Measurements from ENCODE around the gene MGME1.
"Not testable (repeated sequence)": the region's sequence is repeated elsewhere in the genome, so short reads cannot be mapped to it uniquely, and the experiment has no call there.

DNA sequence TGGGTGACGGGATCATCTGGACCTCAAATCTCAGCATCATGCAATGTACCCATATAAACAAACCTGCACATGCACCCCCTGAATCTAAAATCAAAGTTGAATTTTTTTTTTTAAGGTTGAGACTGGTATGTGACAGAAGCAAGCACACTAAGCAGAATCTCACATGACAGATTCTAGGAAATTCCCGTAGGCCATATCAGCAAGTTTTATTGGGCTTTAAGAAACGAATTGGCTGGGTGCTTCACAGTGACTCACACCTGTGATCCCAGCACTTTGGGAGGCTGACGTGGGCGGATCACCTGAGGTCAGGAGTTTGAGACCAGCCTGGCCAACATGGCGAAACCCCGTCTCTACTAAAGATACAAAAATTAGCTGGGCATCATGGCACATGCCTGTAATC lies 58.2 kb downstream of the MGME1 start:
- TF ChIP-seq, protein P1, sequence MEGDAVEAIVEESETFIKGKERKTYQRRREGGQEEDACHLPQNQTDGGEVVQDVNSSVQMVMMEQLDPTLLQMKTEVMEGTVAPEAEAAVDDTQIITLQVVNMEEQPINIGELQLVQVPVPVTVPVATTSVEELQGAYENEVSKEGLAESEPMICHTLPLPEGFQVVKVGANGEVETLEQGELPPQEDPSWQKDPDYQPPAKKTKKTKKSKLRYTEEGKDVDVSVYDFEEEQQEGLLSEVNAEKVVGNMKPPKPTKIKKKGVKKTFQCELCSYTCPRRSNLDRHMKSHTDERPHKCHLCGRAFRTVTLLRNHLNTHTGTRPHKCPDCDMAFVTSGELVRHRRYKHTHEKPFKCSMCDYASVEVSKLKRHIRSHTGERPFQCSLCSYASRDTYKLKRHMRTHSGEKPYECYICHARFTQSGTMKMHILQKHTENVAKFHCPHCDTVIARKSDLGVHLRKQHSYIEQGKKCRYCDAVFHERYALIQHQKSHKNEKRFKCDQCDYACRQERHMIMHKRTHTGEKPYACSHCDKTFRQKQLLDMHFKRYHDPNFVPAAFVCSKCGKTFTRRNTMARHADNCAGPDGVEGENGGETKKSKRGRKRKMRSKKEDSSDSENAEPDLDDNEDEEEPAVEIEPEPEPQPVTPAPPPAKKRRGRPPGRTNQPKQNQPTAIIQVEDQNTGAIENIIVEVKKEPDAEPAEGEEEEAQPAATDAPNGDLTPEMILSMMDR (conservative IDR thresholded peaks at IDR 0.05), result not testable (repeated sequence)
- not testable (repeated sequence) for TF ChIP-seq EZH2 (IDR thresholded peaks at IDR 0.05; ENCODE audit: low read depth)
